GM21528 (cell line): ENCODE data around the gene ITGB5.
"Not testable (repeated sequence)": the region's sequence is repeated elsewhere in the genome, so short reads cannot be mapped to it uniquely, and the experiment has no call there.

Experiments used
- ATAC-seq: cut with Tn5 transposase; IDR thresholded peaks from one replicate; pipeline ENCODE4 v1.9.1; 2021; ENCODE audit warnings: mild to moderate bottlenecking, moderate library complexity; ENCODE audit not compliant: unreplicated experiment, low FRiP score

Gene ITGB5

GRCh38 chr3:124759666-124760401, 127.3 kb downstream of the ITGB5 start:
- no peak for ATAC-seq

- ATAC-seq = no peak
These were observed 128.1 kb downstream of the ITGB5 start for GRCh38 chr3:124758851-124759635.

GRCh38 chr3:124757926-124758325, 129.2 kb downstream of the ITGB5 start:
- not testable (repeated sequence) for ATAC-seq

- ATAC-seq = no peak
These were observed 135.1 kb downstream of the ITGB5 start for GRCh38 chr3:124752051-124752450.

- no peak for ATAC-seq
These were observed 135.7 kb downstream of the ITGB5 start for GRCh38 chr3:124751501-124751900.

GRCh38 chr3:124749877-124750276, 137.3 kb downstream of the ITGB5 start:
- ATAC-seq = not testable (repeated sequence)

GRCh38 chr3:124748560-124749198, 138.5 kb downstream of the ITGB5 start:
- no peak for ATAC-seq

GRCh38 chr3:124747111-124747981, 139.8 kb downstream of the ITGB5 start:
- ATAC-seq = no peak

GRCh38 chr3:124745756-124746155, 141.4 kb downstream of the ITGB5 start:
- no peak for ATAC-seq

GRCh38 chr3:124741027-124741426, 146.1 kb downstream of the ITGB5 start:
- ATAC-seq = no peak

- ATAC-seq = no peak
These were observed 155.4 kb downstream of the ITGB5 start for GRCh38 chr3:124731760-124732159.

GRCh38 chr3:124730941-124731297, 156.2 kb downstream of the ITGB5 start:
- ATAC-seq = no peak

GRCh38 chr3:124730129-124730940, 156.8 kb downstream of the ITGB5 start, which contains the start of gene UMPS:
Gene UMPS, plus strand, starts transcription at chr3:124730452. Its CDS starts 20 bp downstream, at chr3:124730472.
- ATAC-seq = peak; percentile 95

- no peak for ATAC-seq
These were observed 164.6 kb downstream of the ITGB5 start for GRCh38 chr3:124722589-124722988.

- ATAC-seq = no peak
These were observed 172.8 kb downstream of the ITGB5 start for GRCh38 chr3:124714223-124714853.
